Kidney glomerular epithelial cell (primary cell): ENCODE measurements around the gene CIAPIN1.
"Not testable (repeated sequence)": the region's sequence is repeated elsewhere in the genome, so short reads cannot be mapped to it uniquely, and the experiment has no call there.

Experiments
- DNase-seq: peaks from one replicate; lab custom pipeline; 2025; lab: John Stamatoyannopoulos, UW

Gene CIAPIN1

DNA sequence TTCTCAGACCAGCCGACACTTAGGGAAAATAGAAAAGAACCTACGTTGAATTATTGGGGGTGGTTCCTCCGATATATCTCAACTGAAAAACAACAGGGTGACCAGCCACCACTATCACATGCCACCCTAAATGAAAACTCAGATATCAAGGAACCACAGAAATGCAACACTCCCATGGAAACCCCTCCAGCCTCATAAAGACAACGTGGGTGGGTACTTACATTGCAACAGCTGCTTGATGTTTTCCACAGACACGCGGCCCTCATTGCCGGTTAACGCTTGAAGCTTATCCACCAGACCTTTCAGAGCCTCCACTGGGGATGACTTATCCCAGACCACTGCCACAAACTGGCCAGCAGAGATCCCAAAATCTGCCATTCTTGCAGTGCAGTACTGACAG is 6.6 kb downstream of the CIAPIN1 start:
- DNase-seq, result not testable (repeated sequence)

DNA sequence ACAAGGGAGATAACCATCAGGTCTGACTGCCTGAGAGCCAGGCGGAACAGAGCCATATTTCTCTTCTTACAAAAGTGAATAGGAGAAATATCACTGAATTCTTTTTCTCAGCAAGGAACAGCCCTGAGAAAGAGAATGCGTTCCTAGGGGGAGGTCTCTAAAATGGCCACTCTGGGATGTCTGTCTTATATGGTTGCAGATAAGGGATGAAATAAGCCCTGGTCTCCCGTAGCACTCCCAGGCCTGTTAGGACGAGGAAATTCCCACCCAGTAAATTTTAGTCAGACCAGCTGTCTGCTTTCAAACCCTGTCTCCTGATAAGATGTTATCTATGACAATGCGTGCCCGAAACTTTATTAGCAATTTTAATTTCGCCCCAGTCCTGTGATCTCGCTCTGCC is 7.2 kb downstream of the CIAPIN1 start:
- DNase-seq, result not testable (repeated sequence)

DNA sequence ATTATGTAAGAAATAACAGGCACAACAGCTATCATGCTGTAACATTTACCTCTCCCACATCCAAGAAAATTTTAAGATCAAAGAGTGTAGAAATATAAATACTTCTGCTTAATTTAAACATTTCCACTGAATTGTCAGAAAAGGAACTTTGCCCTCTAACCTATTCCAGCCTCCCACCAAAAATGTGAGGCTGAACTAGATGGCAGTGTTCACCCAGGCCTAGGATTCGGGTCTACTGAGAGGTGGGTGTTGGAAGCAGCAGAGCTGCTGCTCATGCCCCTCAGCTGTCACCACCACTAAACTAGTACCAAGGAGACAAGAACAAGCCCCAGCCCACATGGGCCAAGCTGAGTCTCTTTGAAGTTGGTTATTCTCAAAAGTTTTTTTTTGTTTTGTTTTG is 11.3 kb downstream of the CIAPIN1 start:
- DNase-seq, result no peak

DNA sequence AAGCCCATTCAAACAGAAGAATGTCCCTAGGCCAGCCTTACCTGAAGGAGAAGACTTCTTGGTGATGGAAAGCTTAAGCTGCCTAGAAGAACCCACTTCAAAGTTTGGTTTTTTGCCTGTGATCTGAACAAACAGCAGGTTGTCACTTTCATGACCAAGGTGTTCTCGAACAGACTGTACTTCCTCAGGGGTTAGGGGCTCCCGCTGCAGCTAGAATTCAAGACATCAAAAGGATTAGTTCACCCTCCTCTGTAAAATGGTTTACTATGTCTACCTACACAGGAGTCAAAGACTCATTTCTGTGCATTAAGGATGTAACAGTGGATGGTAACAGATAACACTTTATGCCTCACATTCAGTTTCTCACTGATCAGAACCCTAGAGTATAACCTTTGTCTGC is 13.2 kb downstream of the CIAPIN1 start:
- no peak for DNase-seq

DNA sequence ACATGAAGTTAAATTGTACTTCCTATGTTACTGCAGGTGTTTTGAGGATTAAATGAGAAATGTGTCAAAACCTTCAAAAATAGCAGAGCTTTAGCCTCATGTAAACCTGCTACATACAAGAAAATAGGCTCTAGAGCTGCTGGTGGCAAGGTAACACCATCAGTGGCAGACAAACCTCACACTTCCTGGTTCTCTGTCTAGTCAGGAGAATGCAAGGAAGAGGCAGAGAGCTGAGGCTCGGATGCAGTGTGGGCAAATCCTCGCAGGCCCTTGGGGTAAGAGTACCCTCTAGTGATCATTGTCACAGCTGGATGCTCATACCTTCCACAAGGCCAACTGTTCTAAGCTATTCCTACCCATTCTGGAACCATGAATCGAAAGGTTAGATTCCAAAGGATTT is 14.2 kb downstream of the CIAPIN1 start:
- DNase-seq, result no peak

DNA sequence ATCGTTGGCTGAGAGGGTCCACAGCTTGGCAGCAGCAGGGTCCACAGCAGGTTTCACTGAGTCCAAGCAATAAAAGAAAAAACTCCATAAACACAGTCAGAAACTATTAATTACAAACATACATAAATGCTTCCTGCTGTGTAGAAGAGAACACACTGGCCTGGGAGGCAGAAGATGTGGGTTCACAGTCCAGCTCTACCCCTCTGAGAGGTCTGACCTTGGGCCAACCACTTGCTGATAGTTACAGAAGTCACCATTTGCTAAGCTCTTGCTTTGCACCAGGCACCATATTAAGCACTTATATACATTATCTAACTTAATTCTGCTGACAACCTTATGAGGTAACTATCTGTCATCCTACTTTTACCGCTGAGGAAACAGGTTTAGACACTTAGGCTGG is 14.7 kb downstream of the CIAPIN1 start:
- no peak for DNase-seq

DNA sequence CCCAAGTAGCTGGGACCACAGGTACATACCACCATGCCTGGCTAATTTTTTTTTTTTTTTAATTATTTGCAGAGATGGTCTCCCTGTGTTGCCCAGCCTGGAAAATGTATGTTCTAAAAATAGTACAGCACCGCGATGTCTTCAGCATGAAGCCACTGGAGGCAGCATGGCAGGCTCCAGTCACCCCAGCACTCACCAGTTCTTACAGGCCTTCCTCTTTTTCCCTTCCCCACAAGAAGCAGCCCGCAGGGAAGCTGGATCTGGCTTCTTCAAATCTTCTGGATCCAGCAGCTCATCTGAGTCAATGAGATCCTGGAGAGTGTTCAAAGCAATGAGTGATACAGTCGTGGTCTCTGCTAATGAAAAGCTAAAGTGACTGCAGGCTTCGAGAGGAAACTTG is 16.2 kb downstream of the CIAPIN1 start:
- no peak for DNase-seq

DNA sequence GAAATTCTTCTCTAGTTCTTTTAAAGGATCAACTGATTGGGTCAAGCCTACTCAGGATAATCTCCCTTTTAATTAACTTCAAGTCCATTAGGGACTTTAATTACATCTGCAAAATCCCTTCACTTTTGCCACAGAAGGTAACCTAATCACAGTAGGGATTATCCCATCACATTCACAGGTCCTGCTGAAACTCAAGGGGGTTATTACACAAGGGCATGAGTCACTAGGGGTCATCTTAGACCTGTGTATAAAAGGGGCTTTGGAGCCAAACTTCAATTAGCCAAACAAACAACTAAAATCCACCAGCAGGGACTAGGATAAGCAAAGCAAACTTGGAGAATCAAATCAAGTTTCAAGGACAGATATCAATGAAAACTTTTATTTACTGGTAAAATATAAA is 19.4 kb downstream of the CIAPIN1 start:
- DNase-seq, result no peak

DNA sequence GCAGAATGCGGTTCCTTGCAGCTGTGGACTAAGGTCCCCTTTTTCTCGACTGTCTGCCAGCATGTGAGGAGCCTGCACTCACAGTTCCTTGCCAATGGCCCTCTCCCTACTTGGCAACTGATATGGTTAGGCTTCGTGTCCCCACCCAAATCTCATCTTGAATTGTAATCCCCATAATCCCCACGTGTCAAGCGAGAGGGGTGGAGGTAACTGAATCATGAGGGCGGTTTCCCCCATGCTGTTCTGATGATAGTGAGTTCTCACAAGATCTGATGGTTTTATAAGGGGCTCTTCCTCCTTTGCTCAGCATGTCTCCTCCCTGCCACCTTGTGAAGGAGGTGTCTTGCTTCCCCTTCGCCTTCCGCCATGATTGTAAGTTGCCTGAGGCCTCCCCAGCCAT is 19.9 kb downstream of the CIAPIN1 start:
- DNase-seq, result no peak

DNA sequence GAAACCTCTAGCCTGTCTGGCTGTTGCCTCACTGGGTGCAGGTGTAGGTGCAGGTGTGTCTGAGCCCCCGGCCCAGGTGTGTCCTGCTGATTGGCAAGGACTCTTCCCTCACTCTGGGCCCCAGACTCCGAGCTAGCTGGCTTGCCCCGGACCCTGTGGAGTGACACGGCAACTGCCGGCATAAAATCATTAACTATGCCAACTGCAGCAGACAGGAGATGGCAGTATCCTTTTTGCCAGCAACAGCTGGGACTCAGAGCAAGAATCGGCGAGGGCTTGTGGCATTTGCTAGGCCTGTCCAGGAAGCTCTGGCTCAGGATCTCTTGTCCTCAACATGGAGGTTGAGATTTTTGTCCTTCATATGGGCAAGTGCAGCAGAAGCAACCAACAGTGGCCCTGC is 20.8 kb downstream of the CIAPIN1 start:
- no peak for DNase-seq

DNA sequence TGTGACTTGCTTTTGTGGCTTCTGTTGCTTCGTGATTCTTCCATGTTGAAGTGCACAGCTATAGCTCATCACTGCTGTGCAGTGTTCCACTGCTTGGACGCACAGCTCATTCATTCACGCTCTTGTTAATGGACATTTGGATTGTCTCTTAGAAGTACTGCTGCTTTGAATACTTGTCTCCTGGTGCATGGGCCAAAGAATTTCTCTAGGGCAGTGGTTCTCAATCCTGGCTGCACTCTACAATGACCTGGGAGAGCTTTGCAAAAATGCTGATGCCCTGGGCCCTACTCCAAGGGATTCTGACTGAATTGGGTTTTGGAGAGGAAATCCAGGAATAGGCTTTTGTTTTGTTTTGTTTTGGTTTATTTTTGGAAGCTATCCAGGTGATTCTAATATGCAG is 22.6 kb downstream of the CIAPIN1 start:
- DNase-seq, result no peak

DNA sequence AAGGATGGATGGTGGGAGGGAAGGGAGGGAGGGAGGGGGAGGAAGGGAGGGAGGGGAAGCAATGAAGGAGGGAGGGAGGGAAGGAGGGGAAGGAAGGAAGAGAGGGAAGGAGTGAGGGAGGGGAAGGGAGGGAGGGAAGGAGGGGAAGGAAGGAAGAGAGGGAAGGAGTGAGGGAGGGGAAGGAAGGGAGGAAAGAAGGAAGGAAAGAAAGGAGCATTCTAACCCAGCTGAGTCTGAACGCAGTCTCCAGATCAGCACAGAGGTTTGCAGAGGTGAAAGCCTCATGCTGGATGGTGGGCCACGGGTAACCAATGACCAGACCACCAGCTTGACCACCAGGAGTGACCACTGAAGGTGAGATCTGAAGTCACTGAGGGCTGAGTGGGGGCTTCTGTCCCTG is 24.0 kb downstream of the CIAPIN1 start:
- DNase-seq, result no peak

DNA sequence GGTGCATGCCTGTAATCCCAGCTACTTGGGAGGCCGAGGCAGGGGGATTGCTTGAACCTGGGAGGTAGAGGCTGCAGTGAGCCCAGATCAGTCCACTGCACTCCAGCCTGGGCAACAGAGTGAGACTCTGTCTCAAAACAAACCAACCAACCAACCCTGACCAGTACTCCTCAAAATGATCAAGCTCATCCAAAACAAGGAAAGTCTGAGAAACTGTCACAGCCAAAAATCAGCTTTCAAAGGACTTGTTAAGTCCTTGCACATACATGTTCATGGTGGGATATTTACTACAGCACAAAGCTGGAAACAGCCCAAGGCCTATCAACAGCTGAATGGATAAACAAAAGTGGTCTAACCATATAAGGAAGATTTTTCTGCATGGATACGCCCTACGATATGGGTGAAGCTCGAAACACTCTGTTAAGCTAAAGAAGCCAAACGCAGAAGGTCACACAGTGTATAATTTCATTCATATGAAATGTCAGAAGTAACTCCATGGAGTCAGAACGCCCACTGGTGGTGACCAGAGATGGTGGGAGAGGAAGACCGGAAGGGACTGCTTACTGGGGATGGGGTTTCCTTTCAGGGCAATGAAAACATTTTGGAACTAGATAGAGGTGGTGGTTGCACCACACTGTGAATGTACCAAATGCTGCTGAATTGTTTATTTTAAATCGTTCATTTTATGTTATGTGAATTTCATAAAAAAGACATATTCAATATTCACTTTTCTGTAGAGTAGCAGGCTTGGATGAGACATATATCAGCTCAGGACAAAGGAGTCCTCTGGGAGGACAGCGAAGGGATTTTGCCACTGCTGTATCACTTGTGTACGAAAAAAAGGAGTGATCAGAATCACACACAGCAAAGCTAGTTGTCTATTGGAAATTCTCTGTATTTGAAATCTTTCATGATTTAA is 24.9 kb downstream of the CIAPIN1 start:
- peak; percentile 23 for DNase-seq

DNA sequence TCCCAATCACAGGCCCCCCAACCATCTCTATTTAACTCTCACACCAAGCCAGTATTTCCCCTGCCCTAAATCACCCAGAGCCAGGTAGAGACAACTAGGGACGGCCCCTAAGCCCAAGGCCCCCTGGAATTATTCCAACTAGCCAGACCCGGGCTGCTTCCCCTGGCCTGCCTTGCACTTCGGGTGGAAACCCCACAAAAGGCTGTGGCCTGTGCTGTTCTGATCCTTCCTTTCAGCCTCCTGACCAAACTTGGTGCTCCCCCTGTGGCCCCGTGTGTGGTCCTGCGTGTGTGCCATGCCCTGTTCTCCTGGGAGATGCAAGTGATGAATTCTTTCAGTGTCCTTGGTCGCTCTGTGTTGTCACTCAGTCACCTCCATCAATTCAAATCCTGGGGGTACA is 27.7 kb downstream of the CIAPIN1 start:
- DNase-seq, result no peak

DNA sequence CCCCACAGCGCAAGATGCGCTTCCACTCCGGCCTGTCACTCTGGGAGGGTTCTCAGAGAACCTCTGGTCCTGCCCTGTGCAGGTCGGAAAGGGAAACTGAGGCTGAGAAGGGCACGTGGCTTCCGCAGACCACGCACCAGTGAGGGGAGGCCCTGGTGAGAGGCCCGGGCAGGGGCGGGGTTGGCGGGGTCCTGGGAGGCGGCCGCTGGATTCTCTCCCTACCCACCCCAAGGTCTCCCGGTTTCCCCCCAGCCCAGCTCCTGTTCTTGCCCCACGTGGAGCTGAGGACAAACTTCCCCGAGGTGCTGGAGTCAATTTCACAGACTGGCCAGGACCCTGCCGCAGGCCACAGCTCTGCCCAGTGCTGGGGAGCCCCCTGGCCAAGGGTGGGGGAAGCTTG is 31.1 kb downstream of the CIAPIN1 start:
- DNase-seq, result no peak

DNA sequence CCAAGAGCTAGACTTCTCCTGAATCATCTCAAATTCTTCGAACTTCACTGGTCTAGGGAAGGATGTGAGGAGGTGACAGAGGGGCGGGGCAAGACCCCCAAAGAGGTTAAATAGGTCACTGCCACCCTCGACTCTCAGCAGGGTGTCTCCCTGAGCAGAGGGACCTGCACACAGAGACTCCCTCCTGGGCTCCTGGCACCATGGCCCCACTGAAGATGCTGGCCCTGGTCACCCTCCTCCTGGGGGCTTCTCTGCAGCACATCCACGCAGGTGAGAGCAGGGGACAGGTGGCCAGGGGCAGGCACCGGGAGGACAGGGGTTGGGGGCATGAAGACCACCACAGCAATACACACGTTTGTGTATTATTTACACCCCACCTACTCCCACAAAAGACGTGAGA is 33.5 kb downstream of the CIAPIN1 start:
- DNase-seq, result no peak

DNA sequence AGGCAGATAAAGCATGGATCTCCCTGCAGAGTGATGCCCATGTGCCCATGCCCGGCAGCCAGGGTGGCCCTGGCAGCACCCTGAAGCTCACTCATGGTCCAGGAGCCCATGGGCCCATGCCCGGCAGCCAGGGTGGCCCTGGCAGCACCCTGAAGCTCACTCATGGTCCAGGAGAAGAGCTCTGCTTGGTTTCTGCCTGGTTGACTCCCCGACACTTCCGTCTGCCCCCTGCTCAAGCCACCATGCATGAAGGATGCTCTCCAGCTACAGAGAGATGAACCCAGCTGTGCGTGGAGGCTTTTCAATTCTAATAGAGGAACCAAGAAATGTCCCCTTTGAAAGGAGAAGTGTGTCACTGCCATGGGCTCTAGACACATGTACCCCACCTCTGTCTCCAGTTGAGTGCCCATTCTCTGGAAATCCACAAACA is 33.9 kb downstream of the CIAPIN1 start:
- DNase-seq, result no peak

DNA sequence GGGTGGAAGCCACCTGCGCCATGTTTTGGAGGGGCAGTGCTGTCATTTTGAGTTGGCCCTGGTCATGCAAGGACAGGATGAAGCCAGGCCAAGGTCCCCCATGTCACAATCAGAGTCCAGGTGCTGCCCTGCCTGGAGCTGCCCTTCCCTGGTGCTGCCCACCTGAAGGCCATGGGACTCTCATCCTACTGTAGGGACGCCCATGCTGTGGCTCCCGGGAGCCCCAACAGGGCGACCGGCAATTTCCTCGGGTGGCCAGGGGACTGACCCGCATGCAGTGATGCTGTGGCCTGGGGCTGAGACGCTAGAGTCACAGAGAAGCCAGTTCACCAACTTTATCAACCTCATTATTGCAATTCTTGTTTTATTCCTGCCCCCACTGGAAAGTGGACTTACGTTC is 34.6 kb downstream of the CIAPIN1 start:
- no peak for DNase-seq

DNA sequence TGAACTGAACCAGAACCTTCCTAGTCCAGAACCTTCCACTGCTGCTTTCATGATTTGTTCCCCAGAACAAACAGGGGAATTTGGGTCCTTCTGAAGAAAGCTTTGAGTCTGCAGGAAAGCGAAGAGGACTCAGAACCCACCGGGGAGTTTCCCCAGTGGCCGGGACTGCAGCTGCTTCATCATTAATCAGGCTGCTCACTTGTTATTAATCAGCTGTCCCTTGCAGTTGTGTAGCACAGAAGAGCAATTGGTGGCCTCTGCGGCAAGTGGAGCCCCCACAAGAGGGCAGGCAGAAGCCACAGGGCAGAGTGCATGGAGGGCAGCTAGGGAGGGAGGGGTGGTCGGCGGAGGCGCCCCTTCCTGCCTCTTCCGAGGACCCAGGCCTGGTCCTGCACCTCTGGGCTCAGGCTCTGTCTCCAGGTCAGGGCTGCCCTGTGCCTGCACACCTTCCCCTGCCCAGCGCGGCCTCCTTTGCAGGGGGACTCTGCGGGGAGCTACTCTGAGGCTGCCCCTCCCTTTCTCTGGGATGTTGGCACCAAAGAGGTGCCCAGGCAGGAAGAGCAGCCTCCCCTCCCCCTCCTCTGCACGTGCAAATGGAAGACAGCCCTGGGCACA is 35.7 kb downstream of the CIAPIN1 start:
- no peak for DNase-seq

DNA sequence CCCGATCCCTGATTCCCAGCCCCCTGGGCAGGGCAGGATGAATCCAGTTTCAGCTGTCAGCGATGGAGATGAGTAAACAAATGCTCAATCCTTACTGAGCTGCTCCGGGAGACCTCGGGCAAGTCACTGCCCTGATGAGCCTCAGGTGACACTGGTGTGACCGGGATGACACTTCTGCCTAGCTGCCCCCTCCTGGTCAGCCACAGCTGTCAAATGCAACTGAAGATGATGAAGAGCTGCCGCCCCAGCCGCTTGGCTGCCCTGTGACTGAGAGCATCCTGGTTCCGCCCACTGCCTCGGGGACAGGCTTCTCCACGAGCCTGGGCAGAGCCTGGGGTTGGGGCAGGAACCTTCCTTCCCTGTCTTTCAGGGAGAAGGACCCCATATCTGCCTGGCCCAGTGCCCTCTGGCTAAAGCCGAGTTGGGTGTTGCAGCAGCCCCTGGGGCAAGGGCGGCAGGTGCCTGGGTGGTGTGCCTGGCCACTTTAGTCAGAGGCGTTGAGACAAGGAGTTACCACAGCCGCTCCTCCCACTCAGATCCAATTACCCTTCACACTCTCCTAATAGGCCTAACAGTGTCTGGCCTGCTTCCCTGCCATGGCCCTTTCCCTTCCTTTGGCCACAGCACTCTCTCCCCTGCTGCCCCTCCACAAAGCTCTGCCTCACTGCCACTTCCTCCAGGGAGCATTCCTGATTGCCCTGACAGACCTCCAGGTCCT is 37.2 kb downstream of the CIAPIN1 start:
- no peak for DNase-seq

DNA sequence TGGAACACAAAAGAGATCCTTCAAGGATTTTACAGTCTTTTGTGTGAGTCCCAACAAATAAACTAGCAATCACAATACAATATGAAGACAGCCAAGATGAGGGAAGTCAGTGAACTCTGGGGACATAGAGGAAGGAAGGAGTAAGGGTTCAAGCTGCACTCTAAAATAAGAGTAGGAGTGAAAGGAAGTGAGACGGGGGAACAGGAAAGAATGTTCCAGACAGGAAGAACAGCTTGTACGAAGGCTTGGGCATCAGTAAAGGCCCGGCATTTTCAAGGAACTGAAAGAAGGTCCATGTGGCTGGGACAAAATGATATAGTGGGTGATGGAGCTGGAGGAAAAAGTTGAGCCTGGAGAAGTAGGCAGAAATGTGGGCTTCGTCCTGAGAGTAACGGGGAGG is 38.1 kb downstream of the CIAPIN1 start:
- DNase-seq, result no peak

DNA sequence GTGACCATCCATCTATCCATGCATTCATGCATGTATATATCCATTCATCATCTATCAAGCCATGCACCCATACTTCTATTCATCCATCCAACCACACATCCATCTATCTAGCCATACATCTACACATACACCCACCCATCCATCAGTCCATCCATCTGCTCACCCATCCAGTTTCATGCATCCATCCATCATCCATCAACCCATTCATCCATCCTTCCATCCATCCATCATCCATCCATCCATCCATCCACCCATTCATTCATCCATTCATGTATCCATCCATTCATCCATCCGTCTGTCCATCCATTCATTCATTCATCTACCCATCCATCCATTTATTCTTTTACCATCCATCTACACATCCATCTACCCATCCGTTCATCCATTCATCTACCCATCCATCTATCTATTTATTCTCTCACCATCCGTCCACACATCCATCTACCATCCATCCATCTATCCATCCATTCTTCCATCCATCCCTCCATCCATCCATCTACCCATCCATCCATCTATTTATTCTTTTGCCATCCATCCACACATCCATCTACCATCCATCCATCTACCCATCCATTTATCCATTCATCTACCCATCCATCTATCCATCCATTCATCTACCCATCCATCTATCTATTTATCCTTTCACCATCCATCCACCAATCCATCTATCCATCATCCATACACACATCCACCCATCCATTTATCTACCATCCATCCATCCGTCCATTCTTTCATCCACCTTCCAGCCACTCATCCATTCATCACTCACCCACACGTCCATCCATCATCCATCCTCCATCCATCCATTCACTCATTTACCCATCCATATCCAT is 39.4 kb downstream of the CIAPIN1 start:
- no peak for DNase-seq
